Measurements from ENCODE around the gene TMEM151B.
"Not testable (repeated sequence)": the region's sequence is repeated elsewhere in the genome, so short reads cannot be mapped to it uniquely, and the experiment has no call there.

The TMEM151B gene

DNA sequence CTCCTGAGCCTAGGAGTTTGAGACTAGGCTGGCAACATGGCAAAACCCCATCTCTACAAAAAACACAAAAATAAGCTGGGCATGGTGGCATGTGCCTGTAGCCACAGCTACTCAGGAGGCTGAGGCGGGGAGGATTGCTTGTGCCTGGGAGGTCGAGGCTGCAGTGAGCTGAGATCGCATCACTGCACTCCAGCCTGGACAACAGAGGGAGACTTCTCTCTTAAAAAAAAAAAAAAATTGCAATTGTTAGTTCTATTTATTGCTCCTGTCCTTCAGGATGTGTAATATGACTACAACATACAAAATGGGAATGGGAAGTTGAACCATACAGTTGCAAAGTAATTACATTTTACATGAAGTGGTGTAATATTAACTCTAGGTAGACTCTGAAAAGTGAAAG, 51.0 kb downstream of the TMEM151B start:
- Histone ChIP-seq H3K27me3 (ENCODE audit: insufficient read depth, low read depth, severe bottlenecking) (no peaks in the 10 kb centered on the region), H3K4me3 (ENCODE audit: low read depth, low read length) (no peak overlapping the region)
- TF ChIP-seq, protein P1, sequence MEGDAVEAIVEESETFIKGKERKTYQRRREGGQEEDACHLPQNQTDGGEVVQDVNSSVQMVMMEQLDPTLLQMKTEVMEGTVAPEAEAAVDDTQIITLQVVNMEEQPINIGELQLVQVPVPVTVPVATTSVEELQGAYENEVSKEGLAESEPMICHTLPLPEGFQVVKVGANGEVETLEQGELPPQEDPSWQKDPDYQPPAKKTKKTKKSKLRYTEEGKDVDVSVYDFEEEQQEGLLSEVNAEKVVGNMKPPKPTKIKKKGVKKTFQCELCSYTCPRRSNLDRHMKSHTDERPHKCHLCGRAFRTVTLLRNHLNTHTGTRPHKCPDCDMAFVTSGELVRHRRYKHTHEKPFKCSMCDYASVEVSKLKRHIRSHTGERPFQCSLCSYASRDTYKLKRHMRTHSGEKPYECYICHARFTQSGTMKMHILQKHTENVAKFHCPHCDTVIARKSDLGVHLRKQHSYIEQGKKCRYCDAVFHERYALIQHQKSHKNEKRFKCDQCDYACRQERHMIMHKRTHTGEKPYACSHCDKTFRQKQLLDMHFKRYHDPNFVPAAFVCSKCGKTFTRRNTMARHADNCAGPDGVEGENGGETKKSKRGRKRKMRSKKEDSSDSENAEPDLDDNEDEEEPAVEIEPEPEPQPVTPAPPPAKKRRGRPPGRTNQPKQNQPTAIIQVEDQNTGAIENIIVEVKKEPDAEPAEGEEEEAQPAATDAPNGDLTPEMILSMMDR (IDR thresholded peaks at IDR 0.05; ENCODE audit: low read depth, low read length) = no peak

DNA sequence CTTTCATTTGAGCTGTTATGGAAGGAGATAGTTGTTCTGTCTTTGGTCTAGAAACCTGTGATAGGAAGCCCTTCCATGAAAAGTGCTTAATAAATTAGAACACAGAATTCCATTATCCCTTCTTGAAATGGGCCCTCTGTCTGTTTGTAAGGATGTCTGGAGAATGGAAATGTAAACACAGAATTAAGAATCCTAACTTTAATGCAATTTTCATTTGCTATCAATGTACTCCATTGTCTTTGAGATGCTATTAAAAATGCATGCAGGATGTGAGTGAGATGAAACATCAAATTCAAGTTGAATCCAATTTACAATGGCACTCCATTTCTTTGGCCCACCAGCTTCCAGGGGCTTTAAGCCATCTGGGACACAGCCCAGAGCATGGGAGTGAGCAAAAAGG, 56.8 kb downstream of the TMEM151B start:
- DNase-seq = no peak
- no peak overlapping the region for H3K27ac ChIP-seq
- TF ChIP-seq, protein P1 (IDR thresholded peaks at IDR 0.05; ENCODE audit: low read depth, low read length) = no peak
- H3K27me3 ChIP-seq (ENCODE audit: insufficient read depth, low read depth, severe bottlenecking) = no peaks in the 10 kb centered on the region
- H3K36me3 ChIP-seq = no peaks in the 10 kb centered on the region
- no peaks in the 10 kb centered on the region for H3K9me3 ChIP-seq (ENCODE audit: severe bottlenecking)
- no peak overlapping the region for H3K4me3 ChIP-seq (ENCODE audit: low read depth, low read length)

More for the DNA sequence above, 51.0 kb downstream of the TMEM151B start:
- no peak overlapping the region for H3K27ac ChIP-seq
- no peak for DNase-seq
- no peaks in the 10 kb centered on the region for H3K9me3 ChIP-seq (ENCODE audit: severe bottlenecking)
- H3K36me3 ChIP-seq = no peaks in the 10 kb centered on the region

DNA sequence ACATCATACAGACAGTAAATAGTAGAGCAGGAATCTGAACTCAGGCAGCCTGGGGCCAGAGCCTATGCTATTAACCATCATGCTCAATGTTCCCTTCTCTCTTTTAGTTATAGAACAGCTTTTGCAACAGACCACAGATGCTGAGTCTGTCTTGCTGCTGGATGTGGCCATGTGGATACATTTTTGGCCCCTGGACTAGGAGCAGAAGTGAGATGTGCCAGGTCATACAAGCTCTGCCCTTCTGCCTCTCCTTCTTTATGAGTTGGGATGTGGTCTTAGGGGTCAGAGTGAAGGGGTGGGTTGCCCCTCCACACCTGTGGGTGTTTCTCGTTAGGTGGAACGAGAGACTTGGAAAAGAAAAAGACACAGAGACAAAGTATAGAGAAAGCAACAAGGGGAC, 57.5 kb downstream of the TMEM151B start:
- Histone ChIP-seq H3K36me3 (no peaks in the 10 kb centered on the region), H3K9me3 (ENCODE audit: severe bottlenecking) (no peaks in the 10 kb centered on the region), H3K27ac (peak overlapping the region; percentile 46), H3K4me3 (ENCODE audit: low read depth, low read length) (no peak overlapping the region), H3K27me3 (ENCODE audit: insufficient read depth, low read depth, severe bottlenecking) (no peaks in the 10 kb centered on the region)
- TF ChIP-seq, protein P1 (IDR thresholded peaks at IDR 0.05; ENCODE audit: low read depth, low read length) = no peak
- no peak for DNase-seq

DNA sequence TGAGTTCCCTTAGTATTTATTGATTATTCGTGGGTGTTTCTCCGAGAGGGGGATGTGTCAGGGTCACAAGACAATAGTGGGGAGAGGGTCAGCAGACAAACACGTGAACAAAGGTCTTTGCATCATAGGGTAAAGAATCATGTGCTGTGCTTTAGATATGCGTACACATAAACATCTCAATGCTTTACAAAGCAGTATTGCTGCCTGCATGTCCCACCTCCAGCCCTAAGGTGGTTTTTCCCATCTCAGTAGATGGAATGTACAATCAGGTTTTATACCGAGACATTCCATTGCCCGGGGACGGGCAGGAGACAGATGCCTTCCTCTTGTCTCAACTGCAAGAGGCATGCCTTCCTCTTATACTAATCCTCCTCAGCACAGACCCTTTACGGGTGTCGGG, 58.0 kb downstream of the TMEM151B start:
- not testable (repeated sequence) for H3K9me3 ChIP-seq (ENCODE audit: severe bottlenecking); H3K36me3 ChIP-seq; DNase-seq; H3K27me3 ChIP-seq (ENCODE audit: insufficient read depth, low read depth, severe bottlenecking); H3K4me3 ChIP-seq (ENCODE audit: low read depth, low read length)
- H3K27ac ChIP-seq = peak overlapping the region; percentile 46

DNA sequence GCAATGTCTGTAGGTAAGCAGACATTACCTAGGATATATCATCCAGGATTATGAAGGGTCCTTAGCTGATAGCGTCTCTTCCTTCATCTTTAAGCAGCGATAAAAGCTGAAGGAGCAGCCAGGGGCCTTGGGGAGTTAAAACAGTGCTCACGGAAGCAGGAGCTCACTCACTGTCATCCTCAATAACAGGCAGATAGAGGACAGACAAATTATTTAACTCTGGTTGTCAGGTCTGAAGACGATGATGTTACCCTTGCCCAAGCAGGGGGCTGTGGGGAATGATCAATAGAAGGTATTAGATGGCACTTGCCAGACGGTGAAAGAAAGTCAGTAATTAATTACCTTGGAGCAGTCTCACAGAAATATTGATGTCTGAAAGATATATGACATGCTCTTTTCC, 59.6 kb downstream of the TMEM151B start:
- TF ChIP-seq, protein P1 (IDR thresholded peaks at IDR 0.05; ENCODE audit: low read depth, low read length) = no peak
- Histone ChIP-seq H3K27ac (no peak overlapping the region), H3K4me3 (ENCODE audit: low read depth, low read length) (no peak overlapping the region), H3K36me3 (no peaks in the 10 kb centered on the region), H3K9me3 (ENCODE audit: severe bottlenecking) (no peaks in the 10 kb centered on the region), H3K27me3 (ENCODE audit: insufficient read depth, low read depth, severe bottlenecking) (no peaks in the 10 kb centered on the region)
- DNase-seq = no peak

DNA sequence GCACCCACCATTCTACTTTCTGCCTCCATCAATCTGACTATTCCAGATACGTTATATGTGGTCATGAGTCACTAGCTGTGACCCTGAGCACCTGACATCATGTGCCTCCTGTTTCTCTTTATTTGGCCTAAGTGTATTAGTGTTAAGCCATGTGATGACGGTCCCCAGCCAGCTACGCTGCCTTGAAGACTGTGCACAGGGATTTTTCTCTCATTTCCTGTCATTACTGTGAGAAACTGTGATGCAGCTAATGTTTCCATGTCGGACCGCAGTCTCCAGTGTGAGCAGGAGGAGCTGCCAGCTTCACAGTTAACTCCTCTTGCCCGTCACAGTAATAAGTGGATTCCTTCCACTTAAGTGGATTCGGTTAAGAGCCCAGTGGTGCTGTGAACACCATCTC, 62.3 kb downstream of the TMEM151B start:
- Histone ChIP-seq H3K9me3 (ENCODE audit: severe bottlenecking) (no peaks in the 10 kb centered on the region), H3K4me3 (ENCODE audit: low read depth, low read length) (no peak overlapping the region), H3K36me3 (no peaks in the 10 kb centered on the region), H3K27ac (peak overlapping the region; percentile 36), H3K27me3 (ENCODE audit: insufficient read depth, low read depth, severe bottlenecking) (no peaks in the 10 kb centered on the region)
- TF ChIP-seq, protein P1 (IDR thresholded peaks at IDR 0.05; ENCODE audit: low read depth, low read length) = no peak
- no peak for DNase-seq
